GM12864 (cell line): ENCODE results near the gene CSGALNACT2.

Experiments used
- DNase-seq: peaks from one replicate; pipeline ENCODE4 v3.0.0-alpha.2; 2011; ENCODE audit warnings: low read depth
- H3K4me3 ChIP-seq: 2 replicates; pipeline ENCODE4 v1.5.1; 2011; ENCODE audit warnings: mild to moderate bottlenecking, low read depth, low read length, control low read depth
- TF ChIP-seq, protein P1 (sequence below): IDR thresholded peaks from 2 replicates; pipeline ENCODE4 v1.5.1; 2011; ENCODE audit warnings: low read depth, mild to moderate bottlenecking, moderate library complexity, low read length, control low read depth, inconsistent platforms; ENCODE audit errors: missing control alignments

Gene CSGALNACT2

DNA sequence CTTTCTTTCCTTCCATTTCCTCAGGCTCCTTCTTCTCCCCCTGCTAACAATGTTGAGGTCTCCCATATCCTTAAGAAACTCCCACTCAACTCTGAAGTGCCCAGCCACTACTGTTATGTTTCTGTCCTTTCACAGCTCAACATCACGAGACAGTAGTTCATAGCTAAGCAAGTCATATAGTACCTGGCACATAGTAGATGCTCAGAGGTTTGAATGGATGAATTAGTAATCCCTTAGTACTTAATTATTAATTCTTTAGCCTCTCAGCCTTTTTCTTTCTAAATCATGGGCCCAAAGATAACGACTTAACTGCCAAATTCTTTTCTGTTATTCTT is 22.6 kb downstream of the CSGALNACT2 start:
- no peak overlapping the region for H3K4me3 ChIP-seq
- TF ChIP-seq, protein P1, sequence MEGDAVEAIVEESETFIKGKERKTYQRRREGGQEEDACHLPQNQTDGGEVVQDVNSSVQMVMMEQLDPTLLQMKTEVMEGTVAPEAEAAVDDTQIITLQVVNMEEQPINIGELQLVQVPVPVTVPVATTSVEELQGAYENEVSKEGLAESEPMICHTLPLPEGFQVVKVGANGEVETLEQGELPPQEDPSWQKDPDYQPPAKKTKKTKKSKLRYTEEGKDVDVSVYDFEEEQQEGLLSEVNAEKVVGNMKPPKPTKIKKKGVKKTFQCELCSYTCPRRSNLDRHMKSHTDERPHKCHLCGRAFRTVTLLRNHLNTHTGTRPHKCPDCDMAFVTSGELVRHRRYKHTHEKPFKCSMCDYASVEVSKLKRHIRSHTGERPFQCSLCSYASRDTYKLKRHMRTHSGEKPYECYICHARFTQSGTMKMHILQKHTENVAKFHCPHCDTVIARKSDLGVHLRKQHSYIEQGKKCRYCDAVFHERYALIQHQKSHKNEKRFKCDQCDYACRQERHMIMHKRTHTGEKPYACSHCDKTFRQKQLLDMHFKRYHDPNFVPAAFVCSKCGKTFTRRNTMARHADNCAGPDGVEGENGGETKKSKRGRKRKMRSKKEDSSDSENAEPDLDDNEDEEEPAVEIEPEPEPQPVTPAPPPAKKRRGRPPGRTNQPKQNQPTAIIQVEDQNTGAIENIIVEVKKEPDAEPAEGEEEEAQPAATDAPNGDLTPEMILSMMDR, result no peak

DNA sequence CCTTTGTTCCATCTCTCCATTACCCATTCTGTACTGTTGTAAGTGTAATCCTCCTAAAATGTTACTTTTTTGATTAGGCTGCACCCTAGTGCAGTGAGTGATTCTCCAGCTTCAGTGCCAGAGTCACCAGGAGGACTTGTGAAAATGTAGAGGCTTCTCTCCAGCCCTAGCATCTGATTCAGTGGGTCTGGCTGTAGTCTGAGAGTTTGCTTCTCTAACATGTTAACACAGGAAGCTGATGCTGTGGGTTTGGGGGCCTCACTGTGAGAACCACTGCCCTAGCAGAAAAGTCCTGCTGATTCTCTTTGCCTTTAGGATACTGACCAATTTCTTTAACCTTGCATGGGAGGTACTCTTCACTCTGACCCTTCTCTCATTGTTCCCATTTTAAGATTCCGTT is 24.4 kb downstream of the CSGALNACT2 start:
- no peak for DNase-seq
- no peak overlapping the region for H3K4me3 ChIP-seq
- TF ChIP-seq, protein P1, result no peak

More for the DNA sequence above, 22.6 kb downstream of the CSGALNACT2 start:
- no peak for DNase-seq

DNA sequence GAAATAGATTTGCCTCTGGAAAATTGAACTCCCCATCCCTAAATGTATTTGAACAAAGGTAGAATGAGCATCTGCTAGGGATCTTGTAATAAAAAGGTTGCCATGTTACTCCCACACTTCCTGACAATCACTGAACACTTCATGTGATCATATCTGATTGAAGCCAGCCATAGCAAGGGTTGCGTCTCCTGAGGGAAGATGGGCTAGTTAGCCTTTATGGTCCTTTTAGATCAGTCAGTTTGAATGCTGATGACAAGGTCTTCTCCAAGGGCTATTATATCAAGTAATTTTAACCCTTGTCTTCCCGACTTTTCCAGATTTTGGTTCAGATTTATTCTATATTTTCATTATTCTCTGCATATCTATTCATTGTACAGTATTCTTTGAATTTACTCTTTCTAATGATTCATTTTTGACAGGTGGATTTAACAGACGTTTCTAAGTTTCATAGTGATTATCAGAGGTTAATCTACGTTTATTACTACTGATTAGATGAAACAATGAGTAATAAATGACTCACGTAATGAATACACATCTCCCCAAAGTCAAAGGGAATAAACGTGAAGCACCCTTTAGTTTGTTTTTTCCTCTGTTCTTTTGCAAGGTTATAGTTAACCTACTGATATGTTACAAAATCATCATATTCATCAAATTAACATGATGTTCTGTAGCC is 28.1 kb downstream of the CSGALNACT2 start:
- DNase-seq, result no peak
- TF ChIP-seq, protein P1, result no peak
- no peak overlapping the region for H3K4me3 ChIP-seq

DNA sequence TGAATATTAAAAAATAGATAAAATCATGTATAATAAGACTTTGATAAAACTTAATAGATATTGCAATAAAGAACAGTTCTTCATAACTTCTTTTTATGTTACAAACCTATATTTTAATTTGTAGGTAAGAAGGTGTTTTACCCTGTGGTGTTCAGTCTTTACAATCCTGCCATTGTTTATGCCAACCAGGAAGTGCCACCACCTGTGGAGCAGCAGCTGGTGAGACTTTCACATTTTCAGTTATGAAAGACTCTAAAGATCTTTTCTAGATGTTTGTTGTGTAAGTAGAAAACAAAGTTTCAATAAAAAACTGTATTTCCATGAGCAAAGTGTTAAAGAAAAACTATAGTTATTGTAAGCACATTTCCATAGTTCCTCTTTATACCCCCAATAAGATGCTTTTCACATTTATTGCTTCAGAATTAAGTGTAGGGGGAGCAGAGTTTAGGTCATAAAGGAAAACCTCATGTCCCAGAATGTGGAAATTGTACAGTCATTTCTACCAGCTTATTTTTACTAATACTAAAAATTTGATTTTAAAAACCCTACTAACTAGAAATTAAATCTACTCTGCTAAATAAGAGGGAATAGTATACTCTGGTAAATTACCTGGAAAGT is 28.7 kb downstream of the CSGALNACT2 start:
- TF ChIP-seq, protein P1, result no peak
- no peak for DNase-seq
- no peak overlapping the region for H3K4me3 ChIP-seq

DNA sequence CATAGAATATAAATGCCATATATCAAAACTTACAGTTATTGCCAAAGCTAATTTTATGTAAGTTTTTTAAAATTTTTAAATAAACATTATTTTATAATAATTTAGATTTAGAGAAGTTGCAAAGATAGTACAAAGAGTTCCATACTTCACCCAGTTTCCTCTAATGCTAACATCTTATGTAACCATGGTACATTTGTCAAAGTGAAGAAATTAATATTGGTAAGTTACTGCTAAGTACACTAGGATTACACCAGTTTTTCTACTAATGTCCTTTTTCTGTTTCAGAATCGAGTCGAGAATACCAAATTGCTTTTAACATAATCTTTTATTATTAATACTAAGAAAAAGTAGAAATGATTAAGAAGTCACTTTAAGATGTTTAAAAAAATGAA is 29.2 kb downstream of the CSGALNACT2 start:
- H3K4me3 ChIP-seq, result no peak overlapping the region
- no peak for DNase-seq
- TF ChIP-seq, protein P1, result no peak

DNA sequence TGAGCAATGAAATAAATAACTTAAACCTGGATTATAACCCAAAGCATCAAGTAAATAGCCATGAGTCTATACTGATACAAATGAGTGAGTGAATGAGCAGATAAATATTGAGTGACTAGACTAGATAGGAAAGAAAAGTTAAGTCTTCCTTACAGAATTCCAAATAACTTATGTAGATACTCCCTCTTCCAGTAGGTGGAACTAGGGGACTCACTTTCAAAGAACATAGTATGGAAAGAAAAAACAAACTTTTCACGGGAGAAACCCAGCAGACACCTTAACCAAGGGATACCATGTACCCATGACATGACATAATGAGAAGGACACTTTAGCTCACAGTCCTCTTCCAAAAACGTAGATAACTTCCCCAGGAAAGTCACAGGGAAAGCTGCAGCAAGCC is 32.2 kb downstream of the CSGALNACT2 start:
- H3K4me3 ChIP-seq, result no peak overlapping the region
- no peak for DNase-seq
- TF ChIP-seq, protein P1, result no peak

DNA sequence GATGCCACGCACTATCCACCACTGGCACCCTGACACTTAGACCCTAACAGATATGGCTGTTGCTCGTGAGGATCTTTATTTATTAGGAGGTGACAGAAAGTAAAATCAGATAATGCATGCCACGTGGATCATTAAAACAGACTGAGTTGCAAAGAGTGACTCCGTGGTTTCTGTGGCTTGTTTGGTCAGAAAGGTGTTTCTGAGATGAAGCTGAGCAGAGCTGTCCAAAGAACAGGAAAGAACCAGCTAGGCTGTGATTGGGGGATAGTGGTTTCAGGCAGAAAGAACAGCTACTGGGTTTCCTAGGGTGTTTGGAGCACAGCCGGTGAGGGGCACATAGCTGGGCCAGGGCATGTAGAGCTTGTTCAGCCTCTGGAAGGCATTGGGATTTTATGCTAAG is 34.4 kb downstream of the CSGALNACT2 start:
- no peak overlapping the region for H3K4me3 ChIP-seq
- no peak for DNase-seq
- TF ChIP-seq, protein P1, result no peak
